ENCODE measurements around the gene REC114. TPM values are rescaled to one million over a fixed set of nuclear protein-coding genes. Genes with fewer than 3 reads are reported as not detected.
"Not testable (repeated sequence)": the region's sequence is repeated elsewhere in the genome, so short reads cannot be mapped to it uniquely, and the experiment has no call there.

REC114 gene
- total RNA-seq, 1 experiment from 2014 or later = not detected

GRCh38 chr15:73448158-73448758 is 5.3 kb downstream of the REC114 start:
- in situ Hi-C loops (cut with HindIII; ENCODE audit: low pct_unique_long_range_greater_than_20kb, low sequenced_read_pairs); DNase-seq (ENCODE audit: low read depth): not testable (repeated sequence)

- in situ Hi-C loops (cut with HindIII; ENCODE audit: low pct_unique_long_range_greater_than_20kb, low sequenced_read_pairs); DNase-seq (ENCODE audit: low read depth): not testable (repeated sequence)
Measured at GRCh38 chr15:73449980-73450379, 7.0 kb downstream of the REC114 start.

DNA sequence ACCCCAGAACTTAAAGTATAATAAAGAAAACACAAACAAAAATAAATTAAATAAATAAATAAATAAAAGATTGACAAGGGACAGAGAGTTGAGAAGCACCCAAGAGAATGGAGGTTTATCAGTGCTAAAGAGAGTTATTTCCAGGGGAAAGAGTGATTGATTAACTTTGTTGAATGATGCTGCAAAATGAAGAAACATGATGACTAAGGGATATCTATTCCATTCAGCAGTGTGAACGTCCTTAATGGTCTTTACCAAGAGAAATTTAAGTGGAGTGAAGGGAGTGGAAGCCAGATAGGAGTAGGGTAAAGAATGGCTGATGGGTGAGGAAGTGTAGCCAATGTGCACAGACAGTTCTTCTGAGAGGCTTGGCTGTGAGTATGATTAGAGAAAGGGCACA is 11.1 kb downstream of the REC114 start:
- in situ Hi-C loops (cut with HindIII; ENCODE audit: low pct_unique_long_range_greater_than_20kb, low sequenced_read_pairs) = no loop called here
- DNase-seq (ENCODE audit: low read depth) = peak; percentile 16

DNA sequence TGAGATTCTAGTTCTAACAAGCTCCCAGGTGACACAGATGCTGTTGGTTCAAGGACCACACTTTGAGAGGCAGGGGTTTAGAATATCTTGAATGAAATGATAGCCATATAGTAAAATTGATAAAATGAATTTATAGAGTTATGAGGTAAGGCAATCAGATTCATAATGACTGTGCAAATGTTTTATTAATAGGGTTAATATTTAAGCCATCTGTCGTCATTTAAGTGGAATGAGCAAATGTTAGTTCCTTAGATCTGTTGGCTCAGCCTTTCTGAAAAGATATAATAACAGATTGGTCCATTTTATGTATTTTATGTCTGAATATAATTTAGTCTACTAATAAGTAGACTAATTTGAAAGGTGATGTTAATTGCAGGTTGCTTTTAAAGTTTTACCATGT is 12.9 kb downstream of the REC114 start:
- in situ Hi-C loops (cut with HindIII; ENCODE audit: low pct_unique_long_range_greater_than_20kb, low sequenced_read_pairs) = no loop called here
- peak; percentile 16 for DNase-seq (ENCODE audit: low read depth)

DNA sequence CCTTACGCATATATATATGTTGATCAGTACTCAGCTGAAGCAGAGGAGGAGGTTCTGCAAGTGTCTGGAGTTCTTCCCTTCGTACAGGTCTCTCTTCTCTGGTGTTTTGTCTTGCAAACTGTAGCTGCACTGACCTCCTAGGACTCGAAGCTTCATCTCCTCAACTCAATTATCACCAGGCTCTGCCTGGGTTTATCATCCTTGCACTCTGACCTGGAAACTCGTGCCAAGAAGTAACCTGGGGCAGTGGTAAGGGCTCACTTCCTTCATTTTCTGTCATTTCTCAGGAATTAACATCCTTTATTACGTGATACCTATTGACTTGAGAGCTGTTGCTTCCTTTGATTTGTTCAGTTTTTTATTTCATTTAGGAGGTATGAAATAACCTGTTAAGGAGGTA is 14.4 kb downstream of the REC114 start:
- DNase-seq (ENCODE audit: low read depth) = no peak
- in situ Hi-C loops (cut with HindIII; ENCODE audit: low pct_unique_long_range_greater_than_20kb, low sequenced_read_pairs) = no loop called here

DNA sequence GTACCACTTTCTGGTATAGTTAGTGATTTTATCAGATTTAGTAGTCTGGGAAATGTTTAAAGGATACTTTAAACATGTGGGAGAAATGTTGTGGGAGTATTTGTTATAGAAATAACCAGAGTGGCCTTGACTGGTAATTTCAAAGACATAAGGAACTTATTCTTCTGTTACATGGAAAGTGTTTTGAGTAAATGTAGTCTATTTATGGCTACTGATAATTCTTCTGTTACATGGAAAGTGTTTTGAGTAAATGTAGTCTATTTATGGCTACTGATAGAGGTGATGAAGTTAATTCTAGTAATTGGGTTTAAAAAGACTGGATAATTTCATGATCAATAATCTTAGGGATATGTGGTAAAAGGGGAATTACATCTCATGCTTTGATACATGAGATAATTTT is 17.7 kb downstream of the REC114 start:
- DNase-seq (ENCODE audit: low read depth) = no peak
- in situ Hi-C loops (cut with HindIII; ENCODE audit: low pct_unique_long_range_greater_than_20kb, low sequenced_read_pairs) = no loop called here

DNA sequence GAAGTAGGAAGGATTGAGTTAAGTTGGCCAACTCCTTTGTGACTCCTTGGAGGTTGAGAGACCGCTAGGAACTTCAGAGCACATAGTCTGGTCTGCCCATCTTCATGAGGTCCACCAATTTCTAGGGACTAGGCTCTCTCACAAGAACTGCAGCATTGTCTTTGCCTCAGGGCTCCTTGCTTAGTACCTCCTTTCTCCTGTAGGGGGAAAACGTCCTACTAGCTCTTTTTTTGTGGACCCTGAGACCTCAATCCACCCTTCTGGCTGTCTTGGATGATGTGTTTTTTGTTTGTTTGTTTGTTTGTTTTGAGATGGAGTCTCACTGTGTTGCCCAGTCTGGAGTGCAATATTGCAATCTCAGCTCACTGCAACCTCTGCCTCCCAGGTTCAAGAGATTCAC is 21.6 kb downstream of the REC114 start:
- no peak for DNase-seq (ENCODE audit: low read depth)
- in situ Hi-C loops (cut with HindIII; ENCODE audit: low pct_unique_long_range_greater_than_20kb, low sequenced_read_pairs) = no loop called here

GRCh38 chr15:73467758-73468157 is 24.8 kb downstream of the REC114 start:
- in situ Hi-C loops (cut with HindIII; ENCODE audit: low pct_unique_long_range_greater_than_20kb, low sequenced_read_pairs) = no loop called here
- DNase-seq (ENCODE audit: low read depth) = no peak

- in situ Hi-C loops (cut with HindIII; ENCODE audit: low pct_unique_long_range_greater_than_20kb, low sequenced_read_pairs) = no loop called here
- DNase-seq (ENCODE audit: low read depth) = no peak
Measured at GRCh38 chr15:73474785-73475184, 31.8 kb downstream of the REC114 start.

DNA sequence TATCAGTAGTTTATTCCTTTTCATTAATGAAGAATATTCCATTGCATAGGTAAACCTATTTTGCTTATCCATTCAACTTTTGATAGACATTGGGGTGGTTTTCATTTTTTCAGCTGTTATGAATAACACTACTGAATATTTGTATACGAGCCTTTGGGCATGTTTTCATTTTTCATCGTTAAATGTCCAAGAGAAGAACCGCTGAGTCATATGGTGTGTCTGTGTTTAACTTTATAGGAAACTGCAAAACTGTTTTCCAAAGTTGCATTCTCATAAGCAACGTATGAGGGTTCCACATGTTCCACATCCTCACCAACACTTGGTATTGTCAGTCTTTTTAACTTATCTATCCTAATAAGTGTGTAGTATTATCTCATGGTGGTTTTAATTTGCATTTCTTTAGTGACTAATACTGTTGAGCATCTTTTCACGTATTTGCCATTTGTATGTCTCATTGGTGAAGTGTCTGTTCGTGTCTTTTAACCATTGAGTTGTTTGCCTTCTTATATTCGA is 33.8 kb downstream of the REC114 start:
- no peak for DNase-seq (ENCODE audit: low read depth)
- in situ Hi-C loops (cut with HindIII; ENCODE audit: low pct_unique_long_range_greater_than_20kb, low sequenced_read_pairs) = no loop called here

DNA sequence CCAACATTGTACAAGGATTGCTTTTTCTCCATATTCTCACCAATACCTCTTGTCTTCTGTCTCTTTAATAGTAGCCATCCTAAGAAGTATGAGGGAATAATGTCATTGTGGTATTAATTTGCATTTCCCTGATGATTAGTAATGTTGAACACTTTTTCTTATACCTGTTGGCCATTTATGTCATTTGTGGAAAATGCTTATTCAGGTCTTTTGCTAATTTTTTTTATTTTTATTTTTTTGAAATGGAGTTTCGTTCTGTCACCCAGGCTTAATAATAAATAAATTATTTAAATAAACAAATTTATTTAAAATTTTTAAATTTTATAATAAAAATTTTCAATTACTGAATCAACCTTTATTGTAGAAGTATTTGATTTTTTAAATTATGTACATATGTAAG is 37.1 kb downstream of the REC114 start:
- no peak for DNase-seq (ENCODE audit: low read depth)
- in situ Hi-C loops (cut with HindIII; ENCODE audit: low pct_unique_long_range_greater_than_20kb, low sequenced_read_pairs) = no loop called here

DNA sequence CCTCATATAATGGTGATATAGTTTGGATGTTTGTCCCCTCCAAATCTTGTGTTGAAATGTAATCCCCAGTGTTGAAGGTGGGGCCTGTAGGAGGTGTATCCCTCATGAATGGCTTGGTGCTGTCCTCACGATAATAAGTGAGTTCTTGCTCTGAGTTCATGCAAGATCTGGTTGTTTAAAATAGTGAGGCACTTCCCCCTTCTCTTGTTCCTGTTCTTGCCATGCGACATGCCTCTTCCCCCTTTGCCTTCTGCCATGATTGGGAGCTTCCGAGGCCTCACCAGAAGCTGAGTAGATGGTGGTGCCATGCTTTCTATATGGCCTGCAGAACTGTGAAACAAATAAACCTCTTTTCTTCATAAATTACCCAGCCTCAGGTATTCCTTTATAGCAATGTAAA is 39.2 kb downstream of the REC114 start:
- in situ Hi-C loops (cut with HindIII; ENCODE audit: low pct_unique_long_range_greater_than_20kb, low sequenced_read_pairs) = no loop called here
- DNase-seq (ENCODE audit: low read depth) = no peak

GRCh38 chr15:73483053-73483452 is 40.1 kb downstream of the REC114 start:
- in situ Hi-C loops (cut with HindIII; ENCODE audit: low pct_unique_long_range_greater_than_20kb, low sequenced_read_pairs) = no loop called here
- no peak for DNase-seq (ENCODE audit: low read depth)

GRCh38 chr15:73485372-73485771 is 42.4 kb downstream of the REC114 start:
- DNase-seq (ENCODE audit: low read depth) = no peak
- in situ Hi-C loops (cut with HindIII; ENCODE audit: low pct_unique_long_range_greater_than_20kb, low sequenced_read_pairs) = no loop called here

GRCh38 chr15:73485885-73486284 is 42.9 kb downstream of the REC114 start:
- not testable (repeated sequence) for DNase-seq (ENCODE audit: low read depth)

GRCh38 chr15:73488698-73489097 is 45.7 kb downstream of the REC114 start:
- in situ Hi-C loops (cut with HindIII; ENCODE audit: low pct_unique_long_range_greater_than_20kb, low sequenced_read_pairs) = no loop called here
- DNase-seq (ENCODE audit: low read depth) = no peak

More at GRCh38 chr15:73485885-73486284, 42.9 kb downstream of the REC114 start:
- in situ Hi-C loops (cut with HindIII; ENCODE audit: low pct_unique_long_range_greater_than_20kb, low sequenced_read_pairs) = not testable (repeated sequence)

DNA sequence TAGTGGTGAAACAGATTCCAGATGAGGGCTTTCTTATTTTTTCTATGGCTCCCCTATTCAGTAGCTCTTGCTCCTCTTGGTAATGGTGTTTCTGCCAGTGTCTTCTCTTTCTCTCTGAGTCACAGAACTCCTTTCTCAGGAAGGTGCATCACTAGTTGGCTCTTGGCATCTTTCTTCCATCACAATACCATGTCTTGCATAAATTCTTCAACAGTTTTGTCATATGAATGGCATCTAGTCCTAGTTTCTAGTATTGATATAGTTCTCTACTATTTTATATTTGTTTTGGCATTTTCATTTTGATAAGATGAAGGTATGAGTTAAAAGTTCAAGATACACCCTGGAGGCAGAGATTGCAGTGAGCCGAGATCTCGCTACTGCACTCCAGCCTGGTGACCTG is 51.0 kb downstream of the REC114 start:
- in situ Hi-C loops (cut with HindIII; ENCODE audit: low pct_unique_long_range_greater_than_20kb, low sequenced_read_pairs) = no loop called here
- no peak for DNase-seq (ENCODE audit: low read depth)

GRCh38 chr15:73495181-73495580 is 52.2 kb downstream of the REC114 start:
- in situ Hi-C loops (cut with HindIII; ENCODE audit: low pct_unique_long_range_greater_than_20kb, low sequenced_read_pairs) = no loop called here
- no peak for DNase-seq (ENCODE audit: low read depth)

DNA sequence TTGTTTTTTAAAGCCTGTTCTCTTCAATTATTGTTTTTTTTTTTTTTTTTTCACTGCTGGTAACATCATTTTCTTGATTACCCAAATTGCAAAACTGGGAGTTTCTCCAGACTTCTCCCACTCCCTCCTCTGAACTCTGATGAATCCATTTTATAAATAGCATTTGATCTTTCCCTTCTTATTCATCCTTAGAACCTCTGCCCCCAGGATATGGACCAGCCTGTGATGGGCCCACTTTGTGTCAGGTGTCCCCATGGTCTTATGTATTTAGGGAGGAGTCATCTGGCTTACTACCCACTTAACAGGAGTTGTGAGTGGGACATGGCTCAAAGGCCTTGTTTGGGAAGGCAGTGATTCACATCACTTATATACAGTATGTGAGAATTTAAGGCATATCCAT is 57.7 kb downstream of the REC114 start:
- no peak for DNase-seq (ENCODE audit: low read depth)
- in situ Hi-C loops (cut with HindIII; ENCODE audit: low pct_unique_long_range_greater_than_20kb, low sequenced_read_pairs) = no loop called here

- DNase-seq (ENCODE audit: low read depth) = no peak
- in situ Hi-C loops (cut with HindIII; ENCODE audit: low pct_unique_long_range_greater_than_20kb, low sequenced_read_pairs) = no loop called here
Measured at GRCh38 chr15:73504885-73505284, 61.9 kb downstream of the REC114 start.

Measured in Caki2 (cell line).